HEK293T (cell line): ENCODE measurements around the gene SH3PXD2B.

Experiments used
- CTCF ChIA-PET: fragments of 350-600 bp; formaldehyde crosslinking; extraction: SDS; loops from one replicate; lab custom pipeline; 2021; ENCODE audit warnings: antibody characterized with exemption, inconsistent platforms; lab: Yijun Ruan, JAX
- POLR2A ChIA-PET: fragments of 350-600 bp; formaldehyde crosslinking; extraction: SDS; loops from one replicate; lab custom pipeline; 2020; ENCODE audit warnings: antibody characterized with exemption, inconsistent platforms; lab: Yijun Ruan, JAX
- DNase-seq: peaks from one replicate; pipeline ENCODE4 v3.0.0; 2012; ENCODE audit warnings: mixed read lengths; ENCODE audit errors: extremely low spot score
- ARNT ChIP-seq: fragments of 450-650 bp; IDR thresholded peaks from 2 replicates; pipeline ENCODE4 v1.6.1; 2017; ENCODE audit warnings: mild to moderate bottlenecking
- BHLHE40 ChIP-seq: fragments of 450-650 bp; IDR thresholded peaks from 2 replicates; pipeline ENCODE4 v1.6.1; 2016; ENCODE audit warnings: mild to moderate bottlenecking, moderate library complexity, borderline replicate concordance
- CTBP1 ChIP-seq: fragments of 450-650 bp; IDR thresholded peaks from 2 replicates; pipeline ENCODE4 v1.6.1; 2016; ENCODE audit warnings: borderline replicate concordance
- ELF4 ChIP-seq: fragments of 450-650 bp; IDR thresholded peaks from 2 replicates; pipeline ENCODE4 v1.6.1; 2017; ENCODE audit warnings: antibody characterized with exemption
- FOXA1 ChIP-seq: fragments of 450-650 bp; IDR thresholded peaks from 2 replicates; pipeline ENCODE4 v1.6.1; 2016; ENCODE audit warnings: mild to moderate bottlenecking
- FOXK2 ChIP-seq: fragments of 450-650 bp; IDR thresholded peaks from 2 replicates; pipeline ENCODE4 v1.6.1; 2016; ENCODE audit warnings: mild to moderate bottlenecking
- FOXM1 ChIP-seq: fragments of 450-650 bp; IDR thresholded peaks from 2 replicates; pipeline ENCODE4 v1.6.1; 2017; ENCODE audit warnings: mild to moderate bottlenecking, borderline replicate concordance
- HDGF ChIP-seq: fragments of 450-650 bp; IDR thresholded peaks from 2 replicates; pipeline ENCODE4 v1.6.1; 2017; ENCODE audit warnings: antibody characterized with exemption, borderline replicate concordance
- L3MBTL2 ChIP-seq: fragments of 450-650 bp; conservative IDR thresholded peaks from 2 replicates; pipeline ENCODE4 v1.6.1; 2016; ENCODE audit warnings: mild to moderate bottlenecking
- LEF1 ChIP-seq: fragments of 450-650 bp; IDR thresholded peaks from 2 replicates; pipeline ENCODE4 v1.6.1; 2017; ENCODE audit warnings: mild to moderate bottlenecking, borderline replicate concordance
- NFRKB ChIP-seq: fragments of 450-650 bp; IDR thresholded peaks from 2 replicates; pipeline ENCODE4 v1.6.1; 2016; ENCODE audit warnings: mild to moderate bottlenecking, moderate library complexity
- SP1 ChIP-seq: fragments of 450-650 bp; IDR thresholded peaks from 2 replicates; pipeline ENCODE4 v1.6.1; 2017
- SUZ12 ChIP-seq: fragments of 450-650 bp; IDR thresholded peaks from 2 replicates; pipeline ENCODE4 v1.6.1; 2016; ENCODE audit warnings: mild to moderate bottlenecking
- TARDBP ChIP-seq: fragments of 450-650 bp; IDR thresholded peaks from 2 replicates; pipeline ENCODE4 v1.6.1; 2016
- ZNF384 ChIP-seq: fragments of 450-650 bp; IDR thresholded peaks from 2 replicates; pipeline ENCODE4 v1.6.1; 2016
- TF ChIP-seq, protein P1 (sequence below): fragments of 450-650 bp; IDR thresholded peaks from 2 replicates; pipeline ENCODE4 v1.6.1; 2016

SH3PXD2B gene

GRCh38 chr5:172435362-172436077 is 18.8 kb downstream of the SH3PXD2B start:
- POLR2A ChIA-PET = no interaction called here
- TF ChIP-seq ARNT (no peak), BHLHE40 (no peak), FOXK2 (no peak), SP1 (no peak), ELF4 (no peak), SUZ12 (no peak), TARDBP (no peak), LEF1 (no peak), FOXA1 (no peak), CTBP1 (no peak), FOXM1 (no peak), ZNF384 (no peak), NFRKB (no peak), L3MBTL2 (no peak), HDGF (no peak)
- TF ChIP-seq, protein P1, sequence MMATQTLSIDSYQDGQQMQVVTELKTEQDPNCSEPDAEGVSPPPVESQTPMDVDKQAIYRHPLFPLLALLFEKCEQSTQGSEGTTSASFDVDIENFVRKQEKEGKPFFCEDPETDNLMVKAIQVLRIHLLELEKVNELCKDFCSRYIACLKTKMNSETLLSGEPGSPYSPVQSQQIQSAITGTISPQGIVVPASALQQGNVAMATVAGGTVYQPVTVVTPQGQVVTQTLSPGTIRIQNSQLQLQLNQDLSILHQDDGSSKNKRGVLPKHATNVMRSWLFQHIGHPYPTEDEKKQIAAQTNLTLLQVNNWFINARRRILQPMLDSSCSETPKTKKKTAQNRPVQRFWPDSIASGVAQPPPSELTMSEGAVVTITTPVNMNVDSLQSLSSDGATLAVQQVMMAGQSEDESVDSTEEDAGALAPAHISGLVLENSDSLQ = no peak
- CTCF ChIA-PET = interaction anchor here (0.7 kb wide), 1 partner anchor 772 kb away, joined by 3 read pairs; no protein-coding TSS in a partner anchor
- no peak for DNase-seq

GRCh38 chr5:172434251-172434650 is 20.1 kb downstream of the SH3PXD2B start:
- POLR2A ChIA-PET = interaction anchor here (1.3 kb wide), 1 partner anchor 17 kb away, joined by 3 read pairs; no protein-coding TSS in a partner anchor
- DNase-seq = no peak
- CTCF ChIA-PET = interaction anchor here (1.2 to 1.4 kb wide), 2 partner anchors 13 to 19 kb away, joined by 3 to 4 read pairs; no protein-coding TSS in a partner anchor
- no peak for TF ChIP-seq TARDBP
- TF ChIP-seq NFRKB = no peak
- no peak for TF ChIP-seq BHLHE40
- no peak for TF ChIP-seq ELF4
- TF ChIP-seq CTBP1 = no peak
- no peak for TF ChIP-seq SP1
- no peak for TF ChIP-seq FOXK2
- no peak for TF ChIP-seq ZNF384
- TF ChIP-seq FOXM1 = no peak
- TF ChIP-seq FOXA1 = no peak
- TF ChIP-seq ARNT = no peak
- no peak for TF ChIP-seq SUZ12
- TF ChIP-seq HDGF = no peak
- TF ChIP-seq L3MBTL2 = no peak
- no peak for TF ChIP-seq LEF1
- TF ChIP-seq, protein P1 = no peak

GRCh38 chr5:172433513-172433912 is 20.8 kb downstream of the SH3PXD2B start:
- CTCF ChIA-PET = interaction anchor here (1.2 to 1.4 kb wide), 2 partner anchors 13 to 20 kb away, joined by 3 to 4 read pairs; no protein-coding TSS in a partner anchor
- POLR2A ChIA-PET = no interaction called here

GRCh38 chr5:172433071-172433470 is 21.3 kb downstream of the SH3PXD2B start:
- CTCF ChIA-PET = no interaction called here
- POLR2A ChIA-PET = no interaction called here

More at GRCh38 chr5:172433513-172433912, 20.8 kb downstream of the SH3PXD2B start:
- no peak for DNase-seq
- TF ChIP-seq, protein P1 = no peak
- TF ChIP-seq ARNT (no peak), CTBP1 (no peak), SP1 (no peak), L3MBTL2 (no peak), TARDBP (no peak), FOXK2 (no peak), BHLHE40 (no peak), LEF1 (no peak), ZNF384 (no peak), NFRKB (no peak), SUZ12 (no peak), HDGF (no peak), FOXM1 (no peak), ELF4 (no peak), FOXA1 (no peak)

More at GRCh38 chr5:172433071-172433470, 21.3 kb downstream of the SH3PXD2B start:
- TF ChIP-seq, protein P1 = no peak
- TF ChIP-seq ARNT = no peak
- TF ChIP-seq FOXA1 = no peak
- TF ChIP-seq L3MBTL2 = no peak
- TF ChIP-seq LEF1 = no peak
- TF ChIP-seq SUZ12 = no peak
- TF ChIP-seq ELF4 = no peak
- TF ChIP-seq CTBP1 = no peak
- TF ChIP-seq FOXM1 = no peak
- no peak for TF ChIP-seq HDGF
- TF ChIP-seq BHLHE40 = no peak
- TF ChIP-seq ZNF384 = no peak
- no peak for TF ChIP-seq NFRKB
- no peak for TF ChIP-seq TARDBP
- TF ChIP-seq FOXK2 = no peak
- TF ChIP-seq SP1 = no peak
- DNase-seq = no peak
